ENCODE data around the gene ADGRB3. TPM values are rescaled to one million over a fixed set of nuclear protein-coding genes. Genes with fewer than 3 reads are reported as not detected.
"Not testable (repeated sequence)": the region's sequence is repeated elsewhere in the genome, so short reads cannot be mapped to it uniquely, and the experiment has no call there.

Gene ADGRB3
- total and polyA plus RNA-seq, 2 donors (not counting 3 experiments of a cell fraction or from before 2014, with no cell fraction given) = not detected

- FAIRE-seq = no peak
- CTCF ChIA-PET = no interaction called here
- no peak overlapping the region for H3K9ac ChIP-seq (replicated peaks; ENCODE audit: extremely low read depth, insufficient read depth, low read length)
Observed at GRCh38 chr6:68675548-68675947, 40.5 kb downstream of the ADGRB3 start.

GRCh38 chr6:68676094-68676493 lies 41.0 kb downstream of the ADGRB3 start:
- H2AFZ ChIP-seq (ENCODE audit: low read depth, low read length); FAIRE-seq; dilution Hi-C loops (cut with MboI; ENCODE audit: extremely low pct_ligation_motif_present, low sequenced_read_pairs); H3K4me1 ChIP-seq (ENCODE audit: control insufficient read depth, extremely low read depth, insufficient read depth, low read length); H3K4me2 ChIP-seq (ENCODE audit: insufficient read depth, low read length); H3K9me1 ChIP-seq (replicated peaks; ENCODE audit: control insufficient read depth, extremely low read depth, insufficient read depth, low read length); POLR2A ChIA-PET; CTCF ChIA-PET; H3K79me2 ChIP-seq (ENCODE audit: control insufficient read depth, insufficient read depth, low read length); H3K27ac ChIP-seq (ENCODE audit: insufficient read depth, low read depth, low read length); H3K36me3 ChIP-seq (ENCODE audit: control insufficient read depth in 2 of 2, extremely low read depth in 1 of 2, insufficient read depth in 2 of 2, low read length in 2 of 2); H3K9ac ChIP-seq (replicated peaks; ENCODE audit: extremely low read depth, insufficient read depth, low read length); BruUV-seq (replicated peaks); intact Hi-C loops (cut with micrococcal nuclease); H3K9me3 ChIP-seq (replicated peaks; ENCODE audit: control insufficient read depth, insufficient read depth, low read length); H3K4me3 ChIP-seq (replicated peaks in 1 of 3; ENCODE audit: insufficient read depth in 1 of 3, low read depth in 1 of 3, low read length in 3 of 3); H3K27me3 ChIP-seq (ENCODE audit: control insufficient read depth in 2 of 2, insufficient read depth in 2 of 2, low read length in 2 of 2); H4K20me1 ChIP-seq (replicated peaks; ENCODE audit: control insufficient read depth, extremely low read depth, insufficient read depth, low read length); DNase-seq (ENCODE audit: low read depth, low spot score): not testable (repeated sequence)

More at GRCh38 chr6:68675548-68675947, 40.5 kb downstream of the ADGRB3 start:
- no peaks in the 10 kb centered on the region for H3K36me3 ChIP-seq (ENCODE audit: control insufficient read depth in 2 of 2, extremely low read depth in 1 of 2, insufficient read depth in 2 of 2, low read length in 2 of 2)
- BruUV-seq (replicated peaks) = no TSS peak
- H3K4me2 ChIP-seq (ENCODE audit: insufficient read depth, low read length) = no peak overlapping the region
- no peak overlapping the region for H3K4me3 ChIP-seq (replicated peaks in 1 of 3; ENCODE audit: insufficient read depth in 1 of 3, low read depth in 1 of 3, low read length in 3 of 3)
- H2AFZ ChIP-seq (ENCODE audit: low read depth, low read length) = no peak overlapping the region
- no peaks in the 10 kb centered on the region for H4K20me1 ChIP-seq (replicated peaks; ENCODE audit: control insufficient read depth, extremely low read depth, insufficient read depth, low read length)
- H3K9me1 ChIP-seq (replicated peaks; ENCODE audit: control insufficient read depth, extremely low read depth, insufficient read depth, low read length) = no peaks in the 10 kb centered on the region
- no peaks in the 10 kb centered on the region for H3K4me1 ChIP-seq (ENCODE audit: control insufficient read depth, extremely low read depth, insufficient read depth, low read length)
- intact Hi-C loops (cut with micrococcal nuclease) (no loop called here), dilution Hi-C loops (cut with MboI; ENCODE audit: extremely low pct_ligation_motif_present, low sequenced_read_pairs) (no loop called here)
- H3K9me3 ChIP-seq (replicated peaks; ENCODE audit: control insufficient read depth, insufficient read depth, low read length) = no peaks in the 10 kb centered on the region
- POLR2A ChIA-PET = no interaction called here
- no peak overlapping the region for H3K27ac ChIP-seq (ENCODE audit: insufficient read depth, low read depth, low read length)
- no peaks in the 10 kb centered on the region for H3K27me3 ChIP-seq (ENCODE audit: control insufficient read depth in 2 of 2, insufficient read depth in 2 of 2, low read length in 2 of 2)
- H3K79me2 ChIP-seq (ENCODE audit: control insufficient read depth, insufficient read depth, low read length) = no peaks in the 10 kb centered on the region
- TF ChIP-seq GATA2 (IDR thresholded peaks at IDR 0.05; ENCODE audit: insufficient read depth, insufficient read length, low read depth, low read length) = no peak
- TF ChIP-seq MAX (IDR thresholded peaks at IDR 0.05; ENCODE audit: insufficient read depth, insufficient read length) = no peak
- no peak for TF ChIP-seq POLR2A (IDR thresholded peaks at IDR 0.05; ENCODE audit: low read depth, low read length)
- no peak for TF ChIP-seq EZH2 (IDR thresholded peaks at IDR 0.05; ENCODE audit: borderline replicate concordance, low read depth, low read length, severe bottlenecking)
- TF ChIP-seq MYC (IDR thresholded peaks at IDR 0.05; ENCODE audit: low read depth, low read length) = no peak
- TF ChIP-seq POLR2AphosphoS5 (IDR thresholded peaks at IDR 0.05; ENCODE audit: insufficient read depth, low read depth, low read length) = no peak
- no peak for DNase-seq (ENCODE audit: low read depth, low spot score)
